Esophagus squamous epithelium (tissue), 4 donors: ENCODE measurements around the gene HYDIN.
"Not testable (repeated sequence)": the region's sequence is repeated elsewhere in the genome, so short reads cannot be mapped to it uniquely, and the experiment has no call there.

ENCODE experiments used
- POLR2A ChIP-seq, 4 donors: fragments of 450-650 bp; IDR thresholded peaks; one replicate each; pipeline ENCODE4 v1.6.1; 2017; ENCODE audit warnings: antibody characterized with exemption in 4 of 4, mild to moderate bottlenecking in 4 of 4, moderate library complexity in 3 of 4
- TF ChIP-seq, protein P1 (sequence below), 6 experiments: fragments of 450-650 bp in 4 of 6; fragments of 200-600 bp in 2 of 6; sonication (generic) in 2 of 6; IDR thresholded peaks; one replicate each; pipeline ENCODE4 v1.5.1; 2016 to 2019; ENCODE audit warnings: antibody characterized with exemption in 6 of 6, mild to moderate bottlenecking in 4 of 6, moderate library complexity in 4 of 6

DNA sequence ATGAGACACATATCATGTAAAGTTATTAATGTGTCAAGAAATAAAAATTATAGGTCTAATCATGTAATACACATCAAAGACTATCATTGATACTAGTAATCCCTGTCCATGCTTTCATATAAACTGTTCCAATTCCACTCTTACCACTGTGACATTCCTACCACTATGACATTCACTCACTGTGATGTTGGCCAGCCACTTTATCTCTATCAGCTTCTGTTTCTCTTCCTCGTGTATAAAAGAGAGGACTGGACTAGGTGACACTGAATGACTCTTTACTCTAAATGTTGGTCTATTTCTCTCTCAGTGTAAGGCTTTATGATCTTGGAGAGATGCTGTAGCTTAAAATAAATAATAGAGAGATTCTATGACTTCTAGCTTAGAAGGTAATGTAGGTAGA lies 150.3 kb downstream of the HYDIN start:
- not testable (repeated sequence) for TF ChIP-seq POLR2A (IDR thresholded peaks at IDR 0.05)
- TF ChIP-seq, protein P1, sequence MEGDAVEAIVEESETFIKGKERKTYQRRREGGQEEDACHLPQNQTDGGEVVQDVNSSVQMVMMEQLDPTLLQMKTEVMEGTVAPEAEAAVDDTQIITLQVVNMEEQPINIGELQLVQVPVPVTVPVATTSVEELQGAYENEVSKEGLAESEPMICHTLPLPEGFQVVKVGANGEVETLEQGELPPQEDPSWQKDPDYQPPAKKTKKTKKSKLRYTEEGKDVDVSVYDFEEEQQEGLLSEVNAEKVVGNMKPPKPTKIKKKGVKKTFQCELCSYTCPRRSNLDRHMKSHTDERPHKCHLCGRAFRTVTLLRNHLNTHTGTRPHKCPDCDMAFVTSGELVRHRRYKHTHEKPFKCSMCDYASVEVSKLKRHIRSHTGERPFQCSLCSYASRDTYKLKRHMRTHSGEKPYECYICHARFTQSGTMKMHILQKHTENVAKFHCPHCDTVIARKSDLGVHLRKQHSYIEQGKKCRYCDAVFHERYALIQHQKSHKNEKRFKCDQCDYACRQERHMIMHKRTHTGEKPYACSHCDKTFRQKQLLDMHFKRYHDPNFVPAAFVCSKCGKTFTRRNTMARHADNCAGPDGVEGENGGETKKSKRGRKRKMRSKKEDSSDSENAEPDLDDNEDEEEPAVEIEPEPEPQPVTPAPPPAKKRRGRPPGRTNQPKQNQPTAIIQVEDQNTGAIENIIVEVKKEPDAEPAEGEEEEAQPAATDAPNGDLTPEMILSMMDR (IDR thresholded peaks at IDR 0.05) = not testable (repeated sequence)
